DLD1 (cell line): Measurements from ENCODE around the gene SLU7.

Source experiments
- in situ Hi-C: cut with HindIII; loops from 2 replicates; pipeline ENCODE4 v1.10.0; 2017; ENCODE audit warnings: low sequenced_read_pairs

SLU7 gene

DNA sequence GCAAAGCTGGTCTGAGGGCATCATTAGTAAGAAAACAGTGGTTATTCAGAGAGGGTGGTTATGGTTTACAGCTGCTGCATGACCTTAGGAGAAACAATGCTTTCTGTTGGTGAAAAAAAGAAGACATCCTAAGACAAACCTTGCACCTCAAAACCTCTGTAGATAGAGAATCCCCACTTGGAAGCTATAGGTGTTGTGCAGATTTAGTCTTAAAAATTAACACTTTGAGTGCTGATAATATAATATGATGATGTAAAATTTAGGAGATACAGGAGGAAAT, 1.4 kb upstream of the SLU7 start:
- in situ Hi-C loops, result no loop called here

DNA sequence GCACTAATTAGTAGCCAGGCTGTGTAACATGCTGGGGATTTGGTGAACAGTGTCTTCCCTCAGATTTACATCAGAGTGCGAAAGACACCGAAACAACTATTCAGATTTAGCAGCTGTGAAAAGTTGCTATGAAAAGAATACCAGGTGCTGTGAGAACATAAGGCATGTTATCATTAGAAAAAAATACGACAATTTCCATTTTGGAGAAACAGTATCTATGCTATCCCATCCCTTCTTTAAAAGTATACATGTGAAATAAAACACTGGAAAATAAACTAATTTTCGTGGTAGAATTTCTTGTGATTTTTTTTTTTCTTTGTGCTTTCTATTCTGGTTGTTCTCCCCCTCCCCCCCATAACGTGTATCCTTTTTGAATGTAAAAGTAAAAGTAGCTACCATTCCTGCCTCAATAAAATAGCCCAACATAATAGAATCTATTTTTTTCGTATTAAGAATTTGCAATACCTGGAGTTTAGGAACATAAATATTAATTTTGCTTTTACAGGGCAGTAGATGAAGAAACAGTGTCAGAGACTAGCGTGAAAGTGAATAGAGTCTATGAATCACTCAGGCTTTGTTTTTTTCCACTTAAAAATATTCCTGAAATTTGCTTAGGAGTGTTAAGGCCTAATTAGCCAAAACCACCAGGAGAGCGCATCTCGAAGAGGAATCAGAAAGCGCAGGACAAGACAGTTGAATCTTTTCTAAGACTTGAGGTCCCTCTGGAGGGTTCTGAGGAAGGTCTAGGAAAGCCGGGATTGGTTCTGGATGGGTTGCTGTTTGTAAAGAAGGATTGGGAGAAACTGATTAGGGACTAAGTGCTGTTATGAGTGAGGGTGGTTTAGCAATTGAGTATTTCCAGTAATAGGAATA, 813 bp upstream of the SLU7 start:
- in situ Hi-C loops, result no loop called here

DNA sequence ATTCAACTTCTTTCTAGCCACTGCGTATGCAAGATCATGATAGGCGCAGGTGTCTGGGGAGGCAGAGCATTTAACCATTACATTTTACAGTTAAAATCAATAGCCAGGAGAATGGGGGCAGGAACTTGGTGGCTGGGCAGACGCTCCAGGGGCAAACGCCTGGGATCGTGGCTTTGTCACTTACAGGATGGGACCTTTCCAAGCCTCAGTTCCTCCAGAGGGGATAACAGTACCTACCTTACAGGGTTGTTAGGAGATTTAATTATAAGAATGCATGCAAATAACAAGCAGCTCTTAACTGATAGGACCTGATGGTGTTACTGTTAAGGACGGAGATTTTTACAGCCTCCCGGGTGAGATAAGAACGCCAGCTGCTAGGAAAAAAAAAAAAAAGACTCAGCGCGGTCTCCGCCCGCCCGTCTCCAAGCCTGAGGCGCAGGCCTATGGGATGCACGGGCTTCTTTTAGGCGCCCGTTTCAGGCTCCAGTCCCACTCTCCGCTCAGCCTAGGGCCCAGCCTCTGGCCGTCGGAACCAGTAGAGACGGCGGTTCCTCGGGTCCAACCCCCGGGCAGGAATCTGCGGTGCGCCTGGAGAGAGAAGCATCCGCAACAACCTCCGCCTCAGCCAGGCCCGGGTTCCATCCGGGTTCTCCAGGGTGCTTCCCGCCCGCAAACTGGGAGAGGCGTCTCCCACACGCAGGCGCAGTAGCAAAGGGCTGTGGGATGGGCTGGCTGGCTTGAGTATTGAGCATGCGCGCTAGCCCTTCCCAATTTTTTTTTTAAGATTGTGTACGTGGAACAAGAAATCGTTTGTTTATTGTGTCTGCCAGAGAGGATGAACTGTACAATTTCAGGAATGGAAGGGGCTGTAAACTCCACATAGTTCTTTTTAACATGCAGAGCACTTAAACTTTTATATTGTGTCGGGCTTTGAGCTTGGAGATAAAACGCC, 19.2 kb downstream of the SLU7 start, which contains the start of gene FAM200C:
FAM200C (minus strand) TSS at position 653 of the 952 bp plus-strand sequence. CDS start 4,564 bp downstream, outside the sequence.
- in situ Hi-C loops, result no loop called here

DNA sequence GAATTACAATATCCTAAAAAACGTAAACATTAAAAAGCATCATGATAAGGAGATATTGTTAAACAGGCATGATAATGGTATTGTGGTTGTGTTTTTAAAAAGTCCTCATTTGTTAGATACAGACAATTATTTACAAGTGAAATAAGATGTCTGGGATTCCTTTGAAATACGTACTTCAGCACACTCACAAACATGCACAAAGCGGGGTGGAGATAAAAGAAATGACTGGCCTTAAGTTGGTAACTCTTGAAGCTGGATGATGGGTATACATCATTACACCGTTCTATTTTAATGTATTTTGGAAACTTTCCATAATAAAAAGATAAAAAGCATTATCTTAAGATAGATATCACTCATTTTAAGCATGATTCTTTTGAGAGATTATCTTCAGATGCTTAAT, 20.1 kb downstream of the SLU7 start:
- in situ Hi-C loops, result no loop called here

DNA sequence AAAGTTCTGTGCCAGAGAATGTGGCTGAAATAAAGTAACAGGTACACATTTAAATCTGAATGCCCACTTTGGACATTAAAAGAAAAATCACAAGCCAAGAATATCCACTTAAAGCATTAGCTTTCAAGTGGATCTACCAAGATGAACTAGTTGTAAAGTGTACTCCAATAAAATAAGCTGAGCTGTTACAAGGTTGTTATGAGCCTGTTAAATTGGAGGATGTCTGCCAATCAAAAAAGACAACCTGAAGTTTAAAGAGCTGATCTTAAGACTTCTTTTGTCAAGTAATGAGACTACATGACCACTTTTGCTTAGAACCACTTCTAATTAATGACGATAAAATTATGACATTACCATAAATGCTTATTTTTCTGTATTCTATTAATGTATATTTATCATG, 21.4 kb downstream of the SLU7 start:
- in situ Hi-C loops, result no loop called here

DNA sequence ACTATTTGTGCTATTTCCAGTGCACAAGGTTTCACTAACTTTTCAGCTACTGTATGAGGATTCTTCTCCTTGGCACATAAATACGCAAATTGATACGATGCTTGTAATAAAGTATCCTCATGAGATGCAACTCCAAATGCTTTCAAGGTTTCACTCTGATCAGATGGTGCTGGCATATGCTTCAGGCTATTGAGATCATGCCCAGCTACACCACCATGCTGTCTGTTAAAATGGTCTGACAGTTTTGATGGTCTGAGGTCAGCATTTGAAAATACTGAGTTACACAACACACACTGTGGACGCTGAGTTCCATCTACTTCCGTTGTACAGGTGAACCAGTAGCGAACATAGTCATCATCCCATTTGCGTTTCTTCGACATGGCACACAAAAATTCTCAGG, 23.8 kb downstream of the SLU7 start:
- in situ Hi-C loops, result no loop called here

DNA sequence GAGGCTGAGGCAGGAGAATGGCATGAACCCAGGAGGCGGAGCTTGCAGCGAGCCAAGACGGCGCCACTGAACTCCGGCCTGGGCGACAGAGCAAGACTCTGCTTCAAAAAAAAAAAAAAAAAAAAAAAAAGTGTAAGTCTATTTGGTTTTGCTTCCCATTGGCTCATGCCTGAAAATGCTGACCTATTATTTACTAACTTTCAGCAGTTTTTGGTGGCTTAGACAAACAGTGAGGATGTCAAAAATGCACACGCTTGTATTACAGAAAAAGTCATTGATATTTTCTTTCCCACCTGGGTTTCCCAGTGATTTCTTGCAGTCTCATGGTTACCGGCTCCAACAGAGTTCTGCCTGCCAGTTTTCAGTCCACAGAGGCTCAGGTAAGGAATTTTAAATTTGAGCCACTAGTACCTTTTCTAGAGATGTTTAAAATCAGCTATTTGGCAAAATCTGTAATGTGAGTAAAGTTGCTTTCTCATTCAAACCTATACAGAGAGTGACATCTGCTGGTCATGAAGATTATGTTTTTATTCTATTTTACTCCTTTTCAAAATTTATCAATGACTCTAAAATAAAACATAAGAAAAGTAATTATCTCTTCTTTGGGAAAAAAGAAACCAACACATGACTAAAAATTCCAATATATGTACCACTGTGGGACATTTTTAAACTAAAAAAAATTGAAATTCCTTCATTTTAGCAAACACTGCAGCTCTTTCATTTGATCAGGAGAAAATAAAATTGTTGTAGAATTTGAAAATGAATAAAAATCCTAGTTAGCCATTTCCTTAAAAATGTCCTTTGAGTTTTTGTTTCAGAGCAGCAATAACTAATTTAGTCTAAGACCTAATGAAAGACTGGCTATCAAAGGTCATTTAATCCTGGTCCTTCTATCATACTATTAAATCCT, 27.8 kb downstream of the SLU7 start:
- in situ Hi-C loops, result no loop called here

DNA sequence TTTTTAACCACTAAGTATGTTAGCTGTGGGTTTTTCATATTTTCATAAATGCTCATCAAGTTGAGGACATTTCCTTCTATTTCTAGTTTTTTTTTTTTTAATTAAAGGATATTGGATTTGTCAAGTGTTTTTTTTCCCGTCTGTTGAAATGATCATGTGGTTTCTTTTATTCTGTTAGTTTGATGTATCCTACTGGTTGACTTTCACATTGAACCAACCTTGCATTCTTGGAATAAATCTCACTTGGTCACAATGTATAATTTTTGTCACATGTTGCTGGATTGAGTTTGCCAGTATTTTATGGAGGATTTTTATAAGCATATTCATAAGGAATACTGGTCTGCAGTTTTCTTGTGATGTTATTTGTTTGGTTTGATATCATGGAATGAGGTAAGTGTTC, 31.4 kb downstream of the SLU7 start:
- in situ Hi-C loops, result no loop called here

DNA sequence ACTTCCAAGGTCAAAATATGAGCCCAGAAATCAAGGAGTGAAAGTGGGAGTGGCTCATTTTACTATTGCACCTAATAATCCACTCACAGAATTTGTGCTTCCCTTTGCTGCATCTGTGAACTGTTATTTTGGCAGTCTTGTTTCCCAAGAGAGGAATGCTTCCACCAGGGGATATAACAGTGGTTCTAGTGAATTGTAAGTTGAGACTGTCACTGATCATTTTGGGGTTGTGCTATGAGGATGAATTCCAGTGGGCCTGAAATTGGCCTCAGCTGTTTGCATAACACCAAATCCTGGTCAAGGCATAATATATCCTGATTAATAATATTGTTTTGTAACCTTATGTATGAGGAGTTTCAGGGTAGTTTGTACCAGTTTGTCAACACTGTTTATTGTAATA, 33.4 kb downstream of the SLU7 start:
- in situ Hi-C loops, result no loop called here

DNA sequence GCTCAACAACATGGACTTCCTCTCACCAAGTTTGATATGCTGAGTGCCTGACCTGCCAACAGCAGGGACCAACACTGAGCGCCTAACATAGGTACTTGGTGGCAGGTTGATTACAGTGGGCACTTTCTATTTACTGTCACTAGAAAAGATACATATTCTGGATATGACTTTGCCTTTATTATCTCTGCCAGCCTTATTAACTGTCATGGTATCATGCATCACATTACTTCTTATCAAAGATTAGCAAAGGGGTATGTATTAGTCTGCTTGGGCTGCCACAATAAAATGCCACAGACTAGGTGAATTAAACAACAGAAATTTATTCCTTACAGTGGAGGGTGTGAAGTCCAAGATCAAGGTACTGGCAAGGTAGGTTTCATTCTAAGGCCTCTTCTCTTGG, 34.2 kb downstream of the SLU7 start:
- in situ Hi-C loops, result no loop called here

DNA sequence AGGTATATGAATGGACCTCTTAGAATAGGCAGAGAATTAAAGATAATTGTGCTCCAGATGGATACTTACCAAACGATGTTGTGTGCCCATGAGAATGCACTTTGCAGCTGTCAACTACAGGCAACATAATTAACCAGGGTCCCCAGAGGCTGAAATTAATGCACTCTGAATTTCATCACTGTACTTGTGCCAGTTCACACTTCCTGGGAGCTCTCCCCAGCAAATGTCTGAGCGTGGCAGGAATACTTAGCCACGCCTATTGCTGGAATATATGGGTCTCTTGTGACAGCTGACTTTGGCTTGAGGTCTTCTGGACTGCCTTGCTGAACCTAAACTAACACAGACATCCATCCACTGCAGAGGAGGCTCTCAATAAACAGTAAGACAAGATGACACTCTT, 36.5 kb downstream of the SLU7 start:
- in situ Hi-C loops, result no loop called here

DNA sequence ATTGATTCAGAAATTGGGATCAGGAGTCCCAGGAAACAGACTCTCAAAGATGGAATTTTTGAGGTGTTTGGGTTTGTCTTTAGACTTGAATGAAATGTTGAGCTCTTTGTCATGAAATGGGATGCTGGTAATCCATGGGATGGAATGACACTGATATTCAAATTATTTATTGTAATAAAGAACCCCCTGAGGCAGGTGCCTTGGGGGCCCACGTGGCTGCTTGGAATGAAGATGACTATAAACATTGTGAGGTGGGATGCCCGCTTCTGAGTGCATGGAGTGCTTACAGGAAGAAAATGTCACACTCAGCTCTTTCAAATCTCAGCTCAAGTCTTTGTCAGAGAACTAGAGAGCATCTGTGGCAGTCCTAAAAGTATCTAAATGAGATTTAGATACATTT, 38.8 kb downstream of the SLU7 start:
- in situ Hi-C loops, result no loop called here

DNA sequence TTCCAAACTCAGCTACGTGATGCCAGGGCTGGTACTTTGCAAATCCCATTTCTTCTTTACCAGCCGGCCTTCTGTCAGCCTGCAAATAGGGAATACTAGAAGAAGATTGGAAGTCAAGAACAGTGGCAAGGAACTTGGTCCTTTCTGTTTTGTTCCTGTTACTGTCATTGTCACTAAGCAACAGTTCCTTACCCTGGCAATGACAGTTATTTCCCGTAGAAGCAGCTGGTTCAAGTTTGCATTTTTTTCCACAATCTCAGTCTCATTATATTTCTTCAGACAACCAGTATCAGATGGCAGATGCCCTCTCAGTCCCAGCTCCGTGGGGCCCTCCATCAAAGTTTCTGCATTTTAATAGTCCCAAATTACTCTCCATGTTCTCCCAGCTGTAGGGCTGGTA, 39.4 kb downstream of the SLU7 start:
- in situ Hi-C loops, result no loop called here

DNA sequence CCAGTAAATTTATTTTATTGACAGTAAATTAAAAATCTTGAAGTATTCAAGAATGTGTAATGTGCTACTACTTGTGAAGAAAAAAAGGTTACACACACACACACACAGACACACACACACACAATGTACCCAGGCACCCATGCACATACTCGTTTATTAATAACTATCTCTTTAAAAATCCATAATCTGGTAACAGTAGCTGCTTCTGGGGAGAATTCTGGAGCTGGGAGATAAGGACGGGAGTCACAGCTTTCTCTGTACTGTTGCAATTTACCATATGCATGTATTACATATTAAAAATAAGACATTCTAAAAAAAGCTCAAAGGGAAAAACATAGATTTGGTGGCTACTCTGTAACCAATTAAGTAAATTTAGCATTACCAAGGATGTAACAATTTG, 40.6 kb downstream of the SLU7 start:
- in situ Hi-C loops, result no loop called here

DNA sequence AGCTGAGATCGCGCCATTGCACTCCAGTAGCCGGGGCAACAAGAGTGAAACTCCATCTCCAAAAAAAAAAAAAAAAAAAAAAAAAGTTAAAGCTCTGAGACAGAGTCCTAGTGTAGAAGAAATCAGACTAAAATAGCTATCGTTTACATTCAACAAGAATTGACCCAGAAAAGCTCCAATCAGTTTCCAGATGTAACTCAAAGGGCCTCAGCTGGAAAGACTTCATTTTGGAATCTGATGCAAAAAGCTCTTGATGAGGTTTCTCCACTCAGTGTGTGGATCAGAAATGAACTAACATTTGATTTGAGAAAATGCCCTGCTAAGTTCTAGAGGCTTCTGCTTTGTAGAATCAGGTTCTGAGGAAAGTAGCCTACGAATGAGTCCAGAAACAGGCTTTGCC, 41.2 kb downstream of the SLU7 start:
- in situ Hi-C loops, result no loop called here

DNA sequence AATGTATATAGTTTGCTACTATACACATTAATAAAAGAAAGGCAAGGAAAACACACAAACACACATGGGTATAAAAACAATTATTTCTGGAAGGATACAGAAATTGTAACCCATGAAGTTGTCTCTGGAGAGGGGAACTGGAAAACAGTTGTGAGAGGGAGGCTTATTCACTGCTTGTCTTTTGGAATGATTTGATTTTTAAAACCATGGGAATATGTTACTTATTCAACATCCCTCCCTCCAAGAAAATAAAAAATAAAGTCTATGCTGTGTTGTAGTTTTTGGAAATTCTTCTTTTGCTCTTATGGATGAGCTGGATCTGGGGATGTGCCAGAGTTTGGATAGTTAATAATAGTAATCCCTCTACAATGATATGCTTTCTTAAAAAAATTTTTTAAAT, 42.5 kb downstream of the SLU7 start:
- in situ Hi-C loops, result no loop called here

DNA sequence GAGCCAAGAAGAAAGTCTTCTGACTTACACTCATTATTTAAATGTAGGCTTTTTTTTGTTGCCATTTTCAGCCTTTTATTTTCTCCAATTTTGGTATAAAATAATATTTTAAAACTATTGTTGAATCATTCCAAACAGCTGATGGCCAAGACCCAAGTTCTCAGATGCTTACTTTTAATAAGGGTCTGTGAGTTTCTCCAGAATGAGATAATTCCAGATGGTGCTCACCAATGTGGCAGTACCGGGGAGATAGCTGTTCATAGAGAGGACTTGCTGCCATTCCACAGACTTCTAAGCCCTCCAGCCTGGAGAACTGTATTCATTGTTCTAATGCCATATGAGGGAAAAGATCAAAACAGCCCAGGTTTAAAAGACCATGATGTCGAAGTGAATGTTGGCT, 43.2 kb downstream of the SLU7 start:
- in situ Hi-C loops, result no loop called here

DNA sequence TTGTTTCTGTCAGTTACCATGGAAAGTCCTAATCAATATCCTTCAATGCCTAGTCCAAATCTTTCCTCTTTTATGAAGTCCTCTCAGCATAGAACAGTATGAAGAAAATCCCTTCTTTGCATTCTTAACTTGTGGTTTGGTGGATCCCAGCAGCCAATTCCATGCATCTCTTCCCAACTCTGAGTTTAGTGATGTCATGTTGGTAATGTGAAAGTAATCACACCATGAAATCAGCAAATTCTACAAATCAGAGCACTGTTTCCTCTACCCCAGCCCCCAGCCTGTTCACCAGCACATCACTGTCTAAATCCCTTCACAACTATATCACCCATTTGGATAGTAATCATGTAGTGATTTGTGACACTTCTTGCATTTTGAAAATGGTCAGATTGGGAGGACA, 43.7 kb downstream of the SLU7 start:
- in situ Hi-C loops, result no loop called here

DNA sequence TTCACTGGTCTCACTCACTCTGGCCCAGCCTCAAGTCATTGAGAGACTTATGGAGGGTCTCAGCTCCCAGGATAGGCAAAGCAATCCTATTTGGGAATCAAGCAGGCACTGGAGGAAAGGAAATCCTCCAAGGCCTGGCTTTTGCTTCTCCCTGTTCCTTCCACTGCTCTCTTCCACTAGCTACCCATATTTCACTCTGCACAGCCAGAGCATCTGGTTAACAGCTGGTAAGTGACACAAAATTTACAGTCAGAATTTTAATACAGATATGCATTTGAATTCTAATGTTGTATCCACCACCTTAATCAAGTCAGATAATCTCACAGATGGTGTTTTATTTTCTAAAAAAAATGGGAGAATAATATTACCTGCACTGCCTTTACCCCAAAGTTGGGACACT, 47.6 kb downstream of the SLU7 start:
- in situ Hi-C loops, result no loop called here

DNA sequence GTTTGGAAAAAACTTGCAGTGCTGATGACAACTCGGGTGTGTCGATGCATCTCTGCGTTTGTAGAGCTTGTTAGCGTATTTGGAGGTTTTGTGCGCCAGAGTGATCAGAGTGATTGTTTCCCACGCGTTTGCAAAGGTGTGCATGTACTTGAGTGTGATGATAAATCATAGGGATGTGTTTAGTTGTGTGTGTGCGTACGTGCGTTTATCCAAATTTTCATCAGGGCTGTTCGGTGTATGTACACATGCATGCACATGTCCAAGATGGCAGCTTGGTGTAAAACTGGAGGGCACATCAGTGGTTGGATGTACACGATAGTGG, 48.2 kb downstream of the SLU7 start:
- in situ Hi-C loops, result no loop called here

DNA sequence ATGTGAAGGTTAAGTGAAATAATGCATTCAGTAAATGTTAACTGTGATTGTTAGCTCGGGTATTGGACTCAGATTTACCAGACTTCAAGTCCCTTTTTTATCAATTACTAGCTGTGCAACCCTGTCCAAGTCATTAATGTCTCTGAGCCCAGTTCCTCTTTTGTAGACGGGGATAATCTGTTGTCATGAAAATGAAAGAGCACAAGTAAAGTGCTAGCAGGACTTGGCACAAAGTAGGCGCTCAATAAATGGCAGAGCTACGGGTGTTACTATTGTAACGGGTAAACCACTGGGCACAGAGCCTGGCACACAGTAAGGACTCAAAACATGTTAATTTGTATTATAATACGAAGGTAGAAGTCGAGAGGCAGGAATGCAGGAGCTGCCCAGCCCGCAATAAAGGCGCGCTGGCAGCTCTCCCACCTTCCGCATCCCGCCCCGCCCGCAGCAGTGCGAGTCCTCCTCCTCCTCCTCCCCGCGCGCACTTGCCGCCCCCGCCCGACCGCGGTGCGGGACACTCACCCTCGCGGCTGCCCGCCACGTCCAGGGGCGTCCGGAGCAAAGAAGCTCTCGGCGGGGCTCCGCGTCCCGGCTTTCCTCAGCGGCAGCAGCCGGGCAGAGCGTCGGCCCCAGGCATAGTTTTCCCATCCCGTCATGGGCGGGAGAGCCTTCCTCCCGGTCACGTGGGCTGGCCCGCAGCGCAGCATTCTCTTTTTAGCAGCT, 48.7 kb downstream of the SLU7 start, which contains the start of gene C1QTNF2:
C1QTNF2 (minus strand) TSS at position 637 of the 723 bp plus-strand sequence. CDS start 15,615 bp downstream, outside the sequence.
- in situ Hi-C loops, result no loop called here
